GM12801 (cell line): ENCODE results near the gene NIPSNAP3A.

Source experiments
- TF ChIP-seq, protein P1 (sequence below): IDR thresholded peaks from one replicate; pipeline ENCODE4 v1.5.1; 2011; ENCODE audit warnings: control low read depth; ENCODE audit not compliant: insufficient read length; ENCODE audit errors: extremely low read depth

Gene NIPSNAP3A

DNA sequence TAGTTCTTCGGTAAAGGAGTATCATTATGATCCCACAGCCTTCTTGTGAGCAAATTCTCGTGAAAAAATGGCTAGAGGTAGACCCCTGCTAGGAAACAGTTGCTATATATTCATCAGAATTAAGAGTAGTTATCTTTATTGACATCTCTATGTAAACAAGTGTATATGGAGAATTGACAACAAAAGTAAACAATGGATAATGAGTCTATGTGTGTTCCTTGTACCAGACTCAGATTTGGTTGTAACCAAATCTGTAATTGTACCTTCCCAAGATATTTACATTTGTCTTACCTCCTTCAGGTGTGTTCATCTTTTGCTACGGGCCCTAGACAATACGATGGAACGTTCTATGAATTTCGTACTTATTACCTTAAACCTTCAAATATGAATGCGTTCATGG, 18.5 kb downstream of the NIPSNAP3A start:
- TF ChIP-seq, protein P1, sequence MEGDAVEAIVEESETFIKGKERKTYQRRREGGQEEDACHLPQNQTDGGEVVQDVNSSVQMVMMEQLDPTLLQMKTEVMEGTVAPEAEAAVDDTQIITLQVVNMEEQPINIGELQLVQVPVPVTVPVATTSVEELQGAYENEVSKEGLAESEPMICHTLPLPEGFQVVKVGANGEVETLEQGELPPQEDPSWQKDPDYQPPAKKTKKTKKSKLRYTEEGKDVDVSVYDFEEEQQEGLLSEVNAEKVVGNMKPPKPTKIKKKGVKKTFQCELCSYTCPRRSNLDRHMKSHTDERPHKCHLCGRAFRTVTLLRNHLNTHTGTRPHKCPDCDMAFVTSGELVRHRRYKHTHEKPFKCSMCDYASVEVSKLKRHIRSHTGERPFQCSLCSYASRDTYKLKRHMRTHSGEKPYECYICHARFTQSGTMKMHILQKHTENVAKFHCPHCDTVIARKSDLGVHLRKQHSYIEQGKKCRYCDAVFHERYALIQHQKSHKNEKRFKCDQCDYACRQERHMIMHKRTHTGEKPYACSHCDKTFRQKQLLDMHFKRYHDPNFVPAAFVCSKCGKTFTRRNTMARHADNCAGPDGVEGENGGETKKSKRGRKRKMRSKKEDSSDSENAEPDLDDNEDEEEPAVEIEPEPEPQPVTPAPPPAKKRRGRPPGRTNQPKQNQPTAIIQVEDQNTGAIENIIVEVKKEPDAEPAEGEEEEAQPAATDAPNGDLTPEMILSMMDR, result no peak

DNA sequence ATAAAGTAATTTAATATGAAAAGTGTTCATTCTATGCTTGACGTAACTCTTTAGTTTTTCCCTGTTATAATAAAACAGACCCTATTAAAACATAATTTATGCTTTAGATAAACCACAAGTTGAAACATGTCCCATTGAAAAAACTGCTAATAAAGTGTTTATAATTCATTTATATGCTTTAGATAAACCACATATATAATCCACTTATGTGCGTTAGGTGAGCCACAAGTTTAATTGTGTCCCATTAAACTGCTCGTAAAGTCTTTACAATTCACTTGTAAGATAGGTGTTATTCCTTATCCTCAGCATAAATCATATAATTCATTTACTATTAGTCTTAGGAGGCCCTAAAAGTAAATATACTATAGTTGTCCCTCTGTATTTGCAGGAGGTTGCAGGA, 20.0 kb downstream of the NIPSNAP3A start:
- TF ChIP-seq, protein P1, result no peak

- TF ChIP-seq, protein P1, result no peak
Measured at GRCh38 chr9:104769655-104770054, 22.2 kb downstream of the NIPSNAP3A start.

GRCh38 chr9:104772714-104773510, 25.4 kb downstream of the NIPSNAP3A start:
- TF ChIP-seq, protein P1, result no peak

DNA sequence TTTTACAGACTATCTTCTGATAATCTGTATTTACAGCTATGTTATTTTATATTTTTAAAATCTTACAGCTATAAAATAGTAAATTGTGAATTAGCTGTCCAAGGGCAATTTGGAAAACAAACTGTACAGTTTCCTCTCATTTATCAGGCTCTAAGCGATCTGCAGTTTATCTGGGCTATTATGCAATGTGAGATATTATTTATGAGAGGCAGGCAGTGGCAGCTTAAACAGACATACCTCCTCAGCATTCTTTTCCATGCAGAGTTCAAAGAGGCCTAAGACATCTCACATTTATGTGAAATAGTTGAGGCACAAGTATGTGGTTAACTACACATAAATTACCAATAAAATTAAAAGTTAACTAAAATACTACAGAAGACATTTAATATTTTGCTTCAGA, 26.6 kb downstream of the NIPSNAP3A start:
- TF ChIP-seq, protein P1, result no peak

DNA sequence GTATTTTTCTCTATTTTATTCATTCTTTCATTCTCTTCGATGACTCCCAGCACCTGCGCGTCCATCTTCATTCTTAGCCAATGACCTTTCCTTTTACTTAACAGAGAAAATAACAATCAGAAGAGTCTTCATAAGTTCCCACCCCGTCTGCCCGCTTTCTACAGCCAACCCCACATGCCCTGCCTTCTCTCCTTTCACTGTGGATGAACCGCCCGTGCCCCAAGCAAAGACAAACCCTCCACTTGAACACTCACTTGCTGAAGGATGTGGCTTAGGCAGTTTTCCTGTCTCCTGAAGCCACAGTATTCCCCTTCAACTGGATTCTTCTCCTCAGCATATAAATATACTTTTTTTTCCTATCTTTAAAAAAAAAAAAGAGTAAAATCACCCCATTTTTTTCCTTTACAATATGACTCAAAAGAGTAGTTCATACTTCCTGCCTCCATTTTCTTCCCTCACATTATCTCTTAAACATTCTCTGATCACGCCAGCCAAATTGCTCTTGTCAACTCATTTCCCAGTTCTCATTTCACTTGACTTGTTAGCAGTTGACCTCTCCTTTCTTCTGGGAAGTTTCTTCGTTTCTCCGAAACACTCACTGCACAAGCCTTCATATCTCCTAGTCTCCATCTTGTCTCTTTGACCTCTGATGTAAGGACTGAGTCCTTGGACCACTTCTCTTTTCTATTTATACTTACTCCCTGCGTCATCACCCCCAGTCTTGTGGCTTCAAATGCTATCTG, 27.5 kb downstream of the NIPSNAP3A start:
- TF ChIP-seq, protein P1, result no peak

DNA sequence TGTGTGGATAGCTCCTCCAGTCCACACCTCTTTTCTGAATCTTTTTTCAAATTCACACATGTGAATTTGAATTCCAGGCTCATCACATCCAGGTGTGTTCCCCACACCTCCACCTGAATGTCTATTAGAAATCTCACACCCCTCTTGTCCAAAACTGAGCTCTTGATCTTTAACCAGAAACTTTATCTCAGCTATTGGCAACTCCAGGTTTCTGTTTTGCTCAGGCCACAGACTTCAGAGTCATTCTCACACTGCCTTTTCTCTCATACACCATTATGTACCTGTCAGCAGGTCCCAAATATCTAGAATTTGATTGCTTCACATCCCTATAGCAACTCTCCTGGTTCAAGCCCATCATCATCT, 28.1 kb downstream of the NIPSNAP3A start:
- TF ChIP-seq, protein P1, result no peak
